ACC112 (cell line): ENCODE results near the gene TLE4.

Experiments
- H2AFZ ChIP-seq: fragments of 200-600 bp; sonication (generic); one replicate; pipeline ENCODE4 v1.6.0; 2017; ENCODE audit warnings: antibody characterized with exemption, low read length; ENCODE audit not compliant: unreplicated experiment
- H3K27ac ChIP-seq: fragments of 200-600 bp; sonication (generic); 2 replicates; pipeline ENCODE4 v1.5.1; 2014; ENCODE audit warnings: low read depth, mild to moderate bottlenecking, antibody characterized with exemption, low read length, moderate library complexity
- H3K27me3 ChIP-seq: fragments of 200-600 bp; sonication (generic); 2 replicates; pipeline ENCODE4 v1.6.1; 2014; ENCODE audit warnings: mild to moderate bottlenecking, antibody characterized with exemption, low read length, moderate library complexity, mixed read lengths; ENCODE audit not compliant: insufficient read depth
- H3K36me3 ChIP-seq: fragments of 200-600 bp; sonication (generic); 2 replicates; pipeline ENCODE4 v1.6.1; 2016; ENCODE audit warnings: mild to moderate bottlenecking, antibody characterized with exemption, low read length, moderate library complexity, mixed read lengths; ENCODE audit not compliant: insufficient read depth
- H3K4me1 ChIP-seq: fragments of 200-600 bp; sonication (generic); one replicate; pipeline ENCODE4 v1.6.1; 2016; ENCODE audit warnings: low read length, mixed read lengths; ENCODE audit not compliant: insufficient read depth, unreplicated experiment, control insufficient read depth
- H3K4me3 ChIP-seq: fragments of 200-600 bp; sonication (generic); 2 replicates; pipeline ENCODE4 v1.5.1; 2014; ENCODE audit warnings: mild to moderate bottlenecking, low read depth, low read length
- H3K79me2 ChIP-seq: fragments of 200-600 bp; sonication (generic); one replicate; pipeline ENCODE4 v1.6.0; 2016; ENCODE audit warnings: low read length; ENCODE audit not compliant: control insufficient read depth, unreplicated experiment, insufficient read depth

The TLE4 gene

GRCh38 chr9:79555474-79556089 lies 16.2 kb upstream of the TLE4 start:
- no peaks in the 10 kb centered on the region for H3K36me3 ChIP-seq
- no peaks in the 10 kb centered on the region for H3K79me2 ChIP-seq
- no peak overlapping the region for H3K27ac ChIP-seq
- H3K27me3 ChIP-seq, result no peaks in the 10 kb centered on the region
- H3K4me1 ChIP-seq, result no peaks in the 10 kb centered on the region
- no peak overlapping the region for H2AFZ ChIP-seq
- H3K4me3 ChIP-seq, result no peak overlapping the region

GRCh38 chr9:79559495-79560181 lies 12.1 kb upstream of the TLE4 start:
- Histone ChIP-seq H3K27me3 (no peaks in the 10 kb centered on the region), H2AFZ (no peak overlapping the region), H3K4me3 (no peak overlapping the region), H3K36me3 (no peaks in the 10 kb centered on the region), H3K79me2 (no peaks in the 10 kb centered on the region), H3K27ac (no peak overlapping the region), H3K4me1 (peaks cover 4% of the 10 kb centered on the region)

- H2AFZ ChIP-seq, result no peak overlapping the region
- H3K4me1 ChIP-seq, result peaks cover 4% of the 10 kb centered on the region
- H3K27me3 ChIP-seq, result no peaks in the 10 kb centered on the region
- no peak overlapping the region for H3K4me3 ChIP-seq
- H3K27ac ChIP-seq, result no peak overlapping the region
- H3K79me2 ChIP-seq, result no peaks in the 10 kb centered on the region
- H3K36me3 ChIP-seq, result no peaks in the 10 kb centered on the region
Measured at GRCh38 chr9:79562749-79563386, 8.9 kb upstream of the TLE4 start.

GRCh38 chr9:79564105-79564504 lies 7.7 kb upstream of the TLE4 start:
- no peaks in the 10 kb centered on the region for H3K27me3 ChIP-seq

GRCh38 chr9:79565245-79565644 lies 6.5 kb upstream of the TLE4 start:
- Histone ChIP-seq H3K4me3 (no peak overlapping the region), H3K27ac (no peak overlapping the region), H3K36me3 (no peaks in the 10 kb centered on the region), H2AFZ (no peak overlapping the region), H3K79me2 (no peaks in the 10 kb centered on the region), H3K27me3 (no peaks in the 10 kb centered on the region), H3K4me1 (peaks cover 4% of the 10 kb centered on the region)

More at GRCh38 chr9:79564105-79564504, 7.7 kb upstream of the TLE4 start:
- Histone ChIP-seq H3K4me1 (peaks cover 4% of the 10 kb centered on the region), H3K27ac (no peak overlapping the region), H2AFZ (no peak overlapping the region), H3K79me2 (no peaks in the 10 kb centered on the region), H3K4me3 (no peak overlapping the region), H3K36me3 (no peaks in the 10 kb centered on the region)

- H3K4me3 ChIP-seq, result no peak overlapping the region
- no peaks in the 10 kb centered on the region for H3K27me3 ChIP-seq
- H3K4me1 ChIP-seq, result peaks cover 3% of the 10 kb centered on the region
- no peaks in the 10 kb centered on the region for H3K36me3 ChIP-seq
- H3K79me2 ChIP-seq, result no peaks in the 10 kb centered on the region
- no peak overlapping the region for H3K27ac ChIP-seq
- H2AFZ ChIP-seq, result no peak overlapping the region
Measured at GRCh38 chr9:79567671-79568098, 4.1 kb upstream of the TLE4 start.

- Histone ChIP-seq H3K27ac (no peak overlapping the region), H3K36me3 (no peaks in the 10 kb centered on the region), H3K4me1 (no peaks in the 10 kb centered on the region), H3K27me3 (no peaks in the 10 kb centered on the region), H2AFZ (no peak overlapping the region), H3K4me3 (no peak overlapping the region), H3K79me2 (peaks cover 8% of the 10 kb centered on the region)
Measured at GRCh38 chr9:79568337-79569101, 3.2 kb upstream of the TLE4 start.

- Histone ChIP-seq H3K27ac (peak overlapping the region; percentile 75; the same call in 1 of the 2 replicates), H2AFZ (peak overlapping the region; percentile 94)
Measured at GRCh38 chr9:79569814-79570447, 1.8 kb upstream of the TLE4 start.

GRCh38 chr9:79570448-79571308 lies 1.1 kb upstream of the TLE4 start:
- H3K79me2 ChIP-seq, result peaks cover 28% of the 10 kb centered on the region
- peak overlapping the region; percentile 75 for H3K27ac ChIP-seq
- H2AFZ ChIP-seq, result peak overlapping the region; percentile 94
- H3K4me3 ChIP-seq, result peak overlapping the region; percentile 90
- H3K27me3 ChIP-seq, result no peaks in the 10 kb centered on the region
- H3K36me3 ChIP-seq, result no peaks in the 10 kb centered on the region
- H3K4me1 ChIP-seq, result peaks cover 10% of the 10 kb centered on the region

More at GRCh38 chr9:79569814-79570447, 1.8 kb upstream of the TLE4 start:
- Histone ChIP-seq H3K36me3 (no peaks in the 10 kb centered on the region), H3K4me1 (peaks cover 4% of the 10 kb centered on the region), H3K79me2 (peaks cover 22% of the 10 kb centered on the region), H3K27me3 (no peaks in the 10 kb centered on the region), H3K4me3 (peak overlapping the region; percentile 90)
